H7 (cell line): ENCODE results near the gene KCNIP1. TPM values are rescaled to one million over a fixed set of nuclear protein-coding genes. Genes with fewer than 3 reads are reported as not detected.

Experiments
- DNase-seq: peaks from one replicate; pipeline ENCODE4 v3.0.0; 2012
- H3K27me3 ChIP-seq: 2 replicates; pipeline ENCODE4 v1.6.0; 2011; ENCODE audit warnings: mild to moderate bottlenecking, low read length; ENCODE audit not compliant: control insufficient read depth, insufficient read depth
- H3K36me3 ChIP-seq: replicated peaks from 2 replicates; pipeline ENCODE4 v1.5.1; 2011; ENCODE audit warnings: low read length; ENCODE audit not compliant: control insufficient read depth, insufficient read depth
- H3K4me3 ChIP-seq: 2 replicates; pipeline ENCODE4 v1.5.1; 2011; ENCODE audit warnings: low read depth, mild to moderate bottlenecking, control low read depth, low read length, moderate library complexity; ENCODE audit not compliant: insufficient read depth
- total RNA-seq: library from RNA; depleted of rRNA; stranded (reverse); fragments of >200 nt; shearing (Covaris generic); gene quantifications from 2 replicates; pipeline ENCODE4 v1.2.3, GENCODE V29; 2014

Gene KCNIP1
- total RNA-seq, 1 experiment from 2014 or later = 0.48 TPM

- Histone ChIP-seq H3K36me3 (no peaks in the 10 kb centered on the region), H3K4me3 (no peak overlapping the region), H3K27me3 (peaks cover 18% of the 10 kb centered on the region)
- DNase-seq = peak; percentile 68
Measured at GRCh38 chr5:170508660-170509347, 5.0 kb downstream of the KCNIP1 start.

GRCh38 chr5:170509348-170509660 is 5.5 kb downstream of the KCNIP1 start:
- Histone ChIP-seq H3K27me3 (peaks cover 15% of the 10 kb centered on the region), H3K4me3 (no peak overlapping the region), H3K36me3 (no peaks in the 10 kb centered on the region)
- no peak for DNase-seq

- no peaks in the 10 kb centered on the region for H3K36me3 ChIP-seq
- no peak overlapping the region for H3K4me3 ChIP-seq
- no peak for DNase-seq
- H3K27me3 ChIP-seq = peaks cover 7% of the 10 kb centered on the region
Measured at GRCh38 chr5:170510126-170510525, 6.3 kb downstream of the KCNIP1 start.

- Histone ChIP-seq H3K4me3 (no peak overlapping the region), H3K27me3 (peaks cover 3% of the 10 kb centered on the region)
- DNase-seq = no peak
Measured at GRCh38 chr5:170510559-170510958, 6.7 kb downstream of the KCNIP1 start.

GRCh38 chr5:170511551-170512258 is 7.9 kb downstream of the KCNIP1 start:
- Histone ChIP-seq H3K36me3 (no peaks in the 10 kb centered on the region), H3K27me3 (no peaks in the 10 kb centered on the region), H3K4me3 (no peak overlapping the region)
- DNase-seq = no peak

More at GRCh38 chr5:170510559-170510958, 6.7 kb downstream of the KCNIP1 start:
- no peaks in the 10 kb centered on the region for H3K36me3 ChIP-seq

GRCh38 chr5:170513856-170514525 is 10.2 kb downstream of the KCNIP1 start:
- H3K27me3 ChIP-seq = no peaks in the 10 kb centered on the region
- H3K36me3 ChIP-seq = no peaks in the 10 kb centered on the region
- H3K4me3 ChIP-seq = no peak overlapping the region
- DNase-seq = no peak

- no peak for DNase-seq
- Histone ChIP-seq H3K36me3 (no peaks in the 10 kb centered on the region), H3K4me3 (no peak overlapping the region), H3K27me3 (no peaks in the 10 kb centered on the region)
Measured at GRCh38 chr5:170517411-170517810, 13.6 kb downstream of the KCNIP1 start.

GRCh38 chr5:170518277-170518676 is 14.5 kb downstream of the KCNIP1 start:
- no peaks in the 10 kb centered on the region for H3K36me3 ChIP-seq
- H3K27me3 ChIP-seq = no peaks in the 10 kb centered on the region
- DNase-seq = no peak
- H3K4me3 ChIP-seq = no peak overlapping the region

- Histone ChIP-seq H3K4me3 (no peak overlapping the region), H3K27me3 (no peaks in the 10 kb centered on the region; the same call in 1 of the 2 replicates), H3K36me3 (no peaks in the 10 kb centered on the region)
- DNase-seq = no peak
Measured at GRCh38 chr5:170519549-170519948, 15.7 kb downstream of the KCNIP1 start.

GRCh38 chr5:170520372-170520771 is 16.6 kb downstream of the KCNIP1 start:
- Histone ChIP-seq H3K36me3 (no peaks in the 10 kb centered on the region), H3K4me3 (no peak overlapping the region), H3K27me3 (no peaks in the 10 kb centered on the region; the same call in 1 of the 2 replicates)
- no peak for DNase-seq

- DNase-seq = no peak
- H3K27me3 ChIP-seq = no peaks in the 10 kb centered on the region; the same call in 1 of the 2 replicates
- H3K36me3 ChIP-seq = no peaks in the 10 kb centered on the region
- no peak overlapping the region for H3K4me3 ChIP-seq
Measured at GRCh38 chr5:170522211-170523141, 18.7 kb downstream of the KCNIP1 start.

- H3K4me3 ChIP-seq = no peak overlapping the region
- H3K36me3 ChIP-seq = no peaks in the 10 kb centered on the region
- H3K27me3 ChIP-seq = no peaks in the 10 kb centered on the region; the same call in 1 of the 2 replicates
- no peak for DNase-seq
Measured at GRCh38 chr5:170523142-170523551, 19.3 kb downstream of the KCNIP1 start.

- Histone ChIP-seq H3K4me3 (no peak overlapping the region), H3K36me3 (no peaks in the 10 kb centered on the region), H3K27me3 (no peaks in the 10 kb centered on the region; the same call in 1 of the 2 replicates)
- no peak for DNase-seq
Measured at GRCh38 chr5:170523830-170524229, 20.0 kb downstream of the KCNIP1 start.

GRCh38 chr5:170524576-170524975 is 20.8 kb downstream of the KCNIP1 start:
- no peaks in the 10 kb centered on the region for H3K36me3 ChIP-seq
- no peaks in the 10 kb centered on the region; the same call in 1 of the 2 replicates for H3K27me3 ChIP-seq
- DNase-seq = no peak
- no peak overlapping the region for H3K4me3 ChIP-seq
